ENCODE results near the gene AFF1. TPM values are rescaled to one million over a fixed set of nuclear protein-coding genes. Genes with fewer than 3 reads are reported as not detected.
"Not testable (repeated sequence)": the region's sequence is repeated elsewhere in the genome, so short reads cannot be mapped to it uniquely, and the experiment has no call there.

Gene AFF1
- total RNA-seq, 2 donors from 2014 or later = 42.8 to 57.0 TPM

- no peak for TF ChIP-seq POLR2A (IDR thresholded peaks at IDR 0.05)
- no peak for TF ChIP-seq CTCF (IDR thresholded peaks at IDR 0.05)
- intact Hi-C loops (cut with DNase I) = no loop called here
- H3K9me3 ChIP-seq = no peaks in the 10 kb centered on the region
- DNase-seq = peak in 1 of 4 donors; percentile 47
- 70 to 84% methylated on average over 5 of the region's 5 CpGs for WGBS, 2 donors
- H3K27ac ChIP-seq = peak overlapping the region in 1 of 4 donors; percentile 41
- no peaks in the 10 kb centered on the region for H3K27me3 ChIP-seq
- no peak for ATAC-seq
- no peaks in the 10 kb centered on the region for H3K36me3 ChIP-seq (replicated peaks in 1 of 2; ENCODE audit: insufficient read depth in 1 of 2, low read depth in 2 of 2)
- H3K4me3 ChIP-seq = no peak overlapping the region
- peaks cover 9% of the 10 kb centered on the region for H3K4me1 ChIP-seq
These were observed 47.0 kb downstream of the AFF1 start for GRCh38 chr4:86981789-86982188.

GRCh38 chr4:86985852-86986251, 51.0 kb downstream of the AFF1 start:
- not testable (repeated sequence) for H3K4me3 ChIP-seq, ATAC-seq
- 97 to 99% methylated on average over 5 of the region's 5 CpGs for WGBS, 2 donors

GRCh38 chr4:86989658-86990057, 54.8 kb downstream of the AFF1 start:
- not testable (repeated sequence) for H3K36me3 ChIP-seq (replicated peaks in 1 of 2; ENCODE audit: insufficient read depth in 1 of 2, low read depth in 2 of 2); DNase-seq; H3K27me3 ChIP-seq; H3K9me3 ChIP-seq; ATAC-seq; H3K4me3 ChIP-seq
- H3K27ac ChIP-seq = peak overlapping the region in 2 of 4 donors; percentile 85 to 87
- intact Hi-C loops (cut with DNase I) = loop anchor here (10.0 kb wide), 1 partner anchor 45 kb away; no protein-coding TSS in a partner anchor
- WGBS, 2 donors = 89 to 91% methylated on average over 3 of the region's 3 CpGs
- H3K4me1 ChIP-seq = peaks cover 42% of the 10 kb centered on the region

More at GRCh38 chr4:86985852-86986251, 51.0 kb downstream of the AFF1 start:
- intact Hi-C loops (cut with DNase I); H3K27ac ChIP-seq; H3K27me3 ChIP-seq; H3K4me1 ChIP-seq; H3K9me3 ChIP-seq; H3K36me3 ChIP-seq (replicated peaks in 1 of 2; ENCODE audit: insufficient read depth in 1 of 2, low read depth in 2 of 2); DNase-seq: not testable (repeated sequence)

- ATAC-seq (peak; percentile 50), DNase-seq (peak in 3 of 4 donors; percentile 35 to 74 (median 70))
- H3K27ac ChIP-seq = peak overlapping the region; percentile 50 to 87 (median 80)
- TF ChIP-seq CTCF (IDR thresholded peaks at IDR 0.05) (no peak), POLR2A (IDR thresholded peaks at IDR 0.05) (no peak)
- H3K9me3 ChIP-seq = no peaks in the 10 kb centered on the region
- no peaks in the 10 kb centered on the region for H3K36me3 ChIP-seq (replicated peaks in 1 of 2; ENCODE audit: insufficient read depth in 1 of 2, low read depth in 2 of 2)
- no peak overlapping the region for H3K4me3 ChIP-seq
- WGBS, 2 donors = 19 to 29% methylated on average over 3 of the region's 3 CpGs
- intact Hi-C loops (cut with DNase I) = loop anchor here (10.0 kb wide), 1 partner anchor 46 kb away; no protein-coding TSS in a partner anchor
- peaks cover 46% of the 10 kb centered on the region for H3K4me1 ChIP-seq
- H3K27me3 ChIP-seq = no peaks in the 10 kb centered on the region
These were observed 55.7 kb downstream of the AFF1 start for GRCh38 chr4:86990510-86990909.

- ATAC-seq = no peak
- TF ChIP-seq POLR2A (IDR thresholded peaks at IDR 0.05) (no peak), CTCF (IDR thresholded peaks at IDR 0.05) (no peak)
- no peak overlapping the region for H3K4me3 ChIP-seq
- no peak for DNase-seq
- H3K27me3 ChIP-seq = no peaks in the 10 kb centered on the region
- H3K4me1 ChIP-seq = peaks cover 51% of the 10 kb centered on the region
- H3K36me3 ChIP-seq (replicated peaks in 1 of 2; ENCODE audit: insufficient read depth in 1 of 2, low read depth in 2 of 2) = no peaks in the 10 kb centered on the region
- no peaks in the 10 kb centered on the region for H3K9me3 ChIP-seq
- peak overlapping the region in 3 of 4 donors; percentile 43 to 87 (median 85) for H3K27ac ChIP-seq
- intact Hi-C loops (cut with DNase I) = loop anchor here (10.0 kb wide), 1 partner anchor 47 kb away; no protein-coding TSS in a partner anchor
- WGBS, 2 donors = 29 to 40% methylated on average over 1 of the region's 1 CpG
These were observed 57.2 kb downstream of the AFF1 start for GRCh38 chr4:86991994-86992393.
